HCT116 (cell line): Measurements from ENCODE around the gene TAOK3. TPM values are rescaled to one million over a fixed set of nuclear protein-coding genes. Genes with fewer than 3 reads are reported as not detected.

Experiments used
- ATAC-seq: fragments of 200-7000 bp; cut with Tn5 transposase; 2 replicates; pipeline ENCODE4 v1.9.1; 2020; ENCODE audit warnings: mild to moderate bottlenecking, moderate library complexity
- BruUV-seq: library from RNA; stranded (reverse); fragments of 400-500 nt; replicated peaks from 2 replicates; lab custom pipeline; 2021; lab: Mats Ljungman, UMichigan
- CTCF ChIA-PET: fragments of 300-600 bp; sonication (Branson Sonifier 250); formaldehyde crosslinking; loops from one replicate; lab custom pipeline; 2021; ENCODE audit warnings: antibody characterized with exemption; lab: Charles Lee
- POLR2A ChIA-PET: fragments of 300-600, 350-600 bp; sonication (Branson Sonifier 250); formaldehyde crosslinking; loops from one replicate; lab custom pipeline; 2021; ENCODE audit warnings: antibody characterized with exemption; lab: Charles Lee
- RAD21 ChIA-PET, 2 experiments: fragments of 300-600 bp; sonication (Branson Sonifier 250); formaldehyde crosslinking; loops; one replicate each; lab custom pipeline; 2023; ENCODE audit warnings: low total read pairs in 2 of 2; ENCODE audit not compliant: uncharacterized antibody in 2 of 2, unreplicated experiment in 2 of 2, low non-redundant PET in 1 of 2; lab: Charles Lee
- DNase-seq: peaks from one replicate; pipeline ENCODE4 v3.0.0-alpha.2; 2010; ENCODE audit warnings: low read depth, low spot score
- H2AFZ ChIP-seq: fragments of 200-600 bp; shearing (Covaris generic), sonication (generic); 2 replicates; pipeline ENCODE4 v1.6.1; 2017; ENCODE audit warnings: low read depth, mixed run types, mixed read lengths, antibody characterized with exemption, low read length; ENCODE audit not compliant: poor library complexity, severe bottlenecking
- H3K27ac ChIP-seq: 2 replicates; pipeline ENCODE4 v1.5.1; 2012; ENCODE audit warnings: low read depth, low read length
- H3K27me3 ChIP-seq: fragments of 200-600 bp; sonication (generic); 2 replicates; pipeline ENCODE4 v1.6.1; 2016; ENCODE audit warnings: mixed run types, low read length, mixed read lengths; ENCODE audit not compliant: insufficient read depth
- H3K36me3 ChIP-seq, 2 experiments: fragments of 200-500 bp in 1 of 2; fragments of 200-600 bp in 1 of 2; sonication (Bioruptor generic) in 1 of 2; sonication (generic) in 1 of 2; 2 replicates each; pipeline versions ENCODE4 v1.5.1 to v1.6.1; 2014 to 2016; ENCODE audit warnings: low read length in 2 of 2, inconsistent platforms in 1 of 2, mixed read lengths in 1 of 2, mixed run types in 1 of 2; ENCODE audit not compliant: insufficient read depth in 2 of 2, control insufficient read depth in 1 of 2
- H3K4me1 ChIP-seq, 2 experiments: fragments of 200-600 bp in 1 of 2; sonication (generic) in 1 of 2; 2 replicates each; pipeline versions ENCODE4 v1.5.1 to v1.6.1; 2012 to 2017; ENCODE audit warnings: low read length in 2 of 2, inconsistent platforms in 1 of 2, mild to moderate bottlenecking in 1 of 2, mixed read lengths in 1 of 2, mixed run types in 1 of 2, moderate library complexity in 1 of 2; ENCODE audit not compliant: insufficient read depth in 2 of 2, control insufficient read depth in 1 of 2
- H3K4me2 ChIP-seq: fragments of 200-600 bp; sonication (generic); 2 replicates; pipeline ENCODE4 v1.6.1; 2017; ENCODE audit warnings: mixed run types, low read length, mixed read lengths
- H3K4me3 ChIP-seq, 2 experiments: fragments of 200-600 bp in 1 of 2; sonication (generic) in 1 of 2; replicated peaks in 1 of 2; 2 replicates each; pipeline ENCODE4 v1.5.1; 2011 to 2016; ENCODE audit warnings: low read length in 2 of 2, control low read depth in 1 of 2, low read depth in 1 of 2, mild to moderate bottlenecking in 1 of 2, mixed read lengths in 1 of 2, mixed run types in 1 of 2
- H3K79me2 ChIP-seq: fragments of 200-600 bp; sonication (generic); 2 replicates; pipeline ENCODE4 v1.6.1; 2017; ENCODE audit warnings: mild to moderate bottlenecking, mixed run types, low read length, moderate library complexity, mixed read lengths; ENCODE audit not compliant: insufficient read depth
- H3K9ac ChIP-seq: fragments of 200-600 bp; sonication (generic); 2 replicates; pipeline ENCODE4 v1.6.1; 2016; ENCODE audit warnings: low read length, mixed read lengths
- H3K9me2 ChIP-seq: fragments of 200-600 bp; sonication (generic), shearing (Covaris generic); 2 replicates; pipeline ENCODE4 v1.6.1; 2017; ENCODE audit warnings: mixed run types, mild to moderate bottlenecking, moderate library complexity; ENCODE audit not compliant: insufficient read depth
- H3K9me3 ChIP-seq, 2 experiments: fragments of 200-500 bp in 1 of 2; fragments of 200-600 bp in 1 of 2; sonication (Bioruptor generic) in 1 of 2; sonication (generic) in 1 of 2; 2 replicates each; pipeline ENCODE4 v1.6.1; 2014 to 2017; ENCODE audit warnings: low read length in 2 of 2, mixed read lengths in 2 of 2, inconsistent platforms in 1 of 2, low read depth in 1 of 2, mild to moderate bottlenecking in 1 of 2, mixed run types in 1 of 2, moderate library complexity in 1 of 2; ENCODE audit not compliant: control insufficient read depth in 1 of 2, insufficient read depth in 1 of 2
- H4K20me1 ChIP-seq: fragments of 200-600 bp; sonication (generic), shearing (Covaris generic); 2 replicates; pipeline ENCODE4 v1.6.1; 2017; ENCODE audit warnings: mixed run types, mild to moderate bottlenecking, moderate library complexity; ENCODE audit not compliant: insufficient read depth
- CBX3 ChIP-seq: IDR thresholded peaks from 2 replicates; pipeline ENCODE4 v1.6.1; 2012; ENCODE audit warnings: low read depth
- CEBPB ChIP-seq: IDR thresholded peaks from 2 replicates; pipeline ENCODE4 v1.6.1; 2012; ENCODE audit warnings: low read depth
- EGR1 ChIP-seq: IDR thresholded peaks from 2 replicates; pipeline ENCODE4 v1.6.1; 2012; ENCODE audit warnings: low read depth
- EZH2phosphoT487 ChIP-seq: fragments of 200-600 bp; IDR thresholded peaks from 2 replicates; pipeline ENCODE4 v1.6.1; 2018; ENCODE audit warnings: antibody characterized with exemption, borderline replicate concordance
- FOSL1 ChIP-seq: IDR thresholded peaks from 2 replicates; pipeline ENCODE4 v1.6.1; 2012; ENCODE audit warnings: low read depth
- JUND ChIP-seq: IDR thresholded peaks from 2 replicates; pipeline ENCODE4 v1.6.1; 2012
- RAD21 ChIP-seq: IDR thresholded peaks from 2 replicates; pipeline ENCODE4 v1.6.1; 2012; ENCODE audit warnings: low read depth, mild to moderate bottlenecking
- SIN3A ChIP-seq: IDR thresholded peaks from 2 replicates; pipeline ENCODE4 v1.6.1; 2012; ENCODE audit warnings: low read depth
- TCF7L2 ChIP-seq: IDR thresholded peaks from 2 replicates; pipeline ENCODE4 v1.7.0; 2011; ENCODE audit warnings: borderline replicate concordance, inconsistent platforms; ENCODE audit not compliant: insufficient read depth, insufficient read length; ENCODE audit errors: extremely low read depth
- YY1 ChIP-seq: IDR thresholded peaks from 2 replicates; pipeline ENCODE4 v1.6.1; 2011; ENCODE audit warnings: low read length, low read depth, moderate library complexity, mild to moderate bottlenecking; ENCODE audit not compliant: insufficient replicate concordance; ENCODE audit errors: extremely low read depth
- ZFX ChIP-seq: fragments of 450-650 bp; IDR thresholded peaks from 2 replicates; pipeline ENCODE4 v1.6.1; 2017
- intact Hi-C: fragments of 100-400 bp; cut with micrococcal nuclease; formaldehyde crosslinking; loops from 2 replicates; pipeline ENCODE4 v1.10.0; 2022
- total RNA-seq: library from RNA; stranded (reverse); gene quantifications from one replicate; pipeline ENCODE4 v1.2.1, GENCODE V29; 2021; ENCODE audit not compliant: unreplicated experiment
- TF ChIP-seq, protein P1 (sequence below): IDR thresholded peaks from 2 replicates; pipeline ENCODE4 v1.6.1; 2011; ENCODE audit warnings: mild to moderate bottlenecking, low read length, moderate library complexity; ENCODE audit not compliant: insufficient replicate concordance; ENCODE audit errors: extremely low read depth
- TF ChIP-seq, protein P2 (sequence below): IDR thresholded peaks from 2 replicates; pipeline ENCODE4 v1.6.1; 2012

The TAOK3 gene
- total RNA-seq, 1 experiment from 2014 or later: 10.5 TPM

- Histone ChIP-seq H3K27me3 (no peaks in the 10 kb centered on the region), H3K79me2 (no peaks in the 10 kb centered on the region), H3K9me3 (no peaks in the 10 kb centered on the region), H3K9me2 (no peaks in the 10 kb centered on the region), H3K4me1 (no peaks in the 10 kb centered on the region), H4K20me1 (no peaks in the 10 kb centered on the region), H2AFZ (no peak overlapping the region), H3K9ac (no peak overlapping the region), H3K4me3 (no peak overlapping the region), H3K27ac (no peak overlapping the region), H3K4me2 (no peak overlapping the region), H3K36me3 (no peaks in the 10 kb centered on the region)
- ATAC-seq (no peak), DNase-seq (no peak)
- intact Hi-C loops: no loop called here
- BruUV-seq: no TSS peak
- POLR2A ChIA-PET: no interaction called here
- RAD21 ChIA-PET: no interaction called here
- CTCF ChIA-PET: interaction anchor here (2.4 kb wide), 1 partner anchor 188 kb away, joined by 6 read pairs; no protein-coding TSS in a partner anchor
- no peak for TF ChIP-seq JUND
- no peak for TF ChIP-seq CEBPB
- TF ChIP-seq FOSL1: no peak
- TF ChIP-seq SIN3A: no peak
- no peak for TF ChIP-seq TCF7L2
Observed at GRCh38 chr12:118189741-118190191, 182.9 kb downstream of the TAOK3 start.

- CTCF ChIA-PET: interaction anchor here (2.4 kb wide), 1 partner anchor 189 kb away, joined by 6 read pairs; no protein-coding TSS in a partner anchor
- no peaks in the 10 kb centered on the region for H3K36me3 ChIP-seq
- H3K79me2 ChIP-seq: no peaks in the 10 kb centered on the region
- no peaks in the 10 kb centered on the region for H4K20me1 ChIP-seq
- no peaks in the 10 kb centered on the region for H3K9me3 ChIP-seq
- no TSS peak for BruUV-seq
- no peaks in the 10 kb centered on the region for H3K9me2 ChIP-seq
- H3K9ac ChIP-seq: no peak overlapping the region
- POLR2A ChIA-PET: no interaction called here
- no peak for TF ChIP-seq RAD21
- no peak for TF ChIP-seq YY1
- no peak for TF ChIP-seq CBX3
- TF ChIP-seq ZFX: no peak
- TF ChIP-seq EGR1: no peak
- no peak for TF ChIP-seq JUND
- no peak for TF ChIP-seq EZH2phosphoT487
- TF ChIP-seq, protein P1, sequence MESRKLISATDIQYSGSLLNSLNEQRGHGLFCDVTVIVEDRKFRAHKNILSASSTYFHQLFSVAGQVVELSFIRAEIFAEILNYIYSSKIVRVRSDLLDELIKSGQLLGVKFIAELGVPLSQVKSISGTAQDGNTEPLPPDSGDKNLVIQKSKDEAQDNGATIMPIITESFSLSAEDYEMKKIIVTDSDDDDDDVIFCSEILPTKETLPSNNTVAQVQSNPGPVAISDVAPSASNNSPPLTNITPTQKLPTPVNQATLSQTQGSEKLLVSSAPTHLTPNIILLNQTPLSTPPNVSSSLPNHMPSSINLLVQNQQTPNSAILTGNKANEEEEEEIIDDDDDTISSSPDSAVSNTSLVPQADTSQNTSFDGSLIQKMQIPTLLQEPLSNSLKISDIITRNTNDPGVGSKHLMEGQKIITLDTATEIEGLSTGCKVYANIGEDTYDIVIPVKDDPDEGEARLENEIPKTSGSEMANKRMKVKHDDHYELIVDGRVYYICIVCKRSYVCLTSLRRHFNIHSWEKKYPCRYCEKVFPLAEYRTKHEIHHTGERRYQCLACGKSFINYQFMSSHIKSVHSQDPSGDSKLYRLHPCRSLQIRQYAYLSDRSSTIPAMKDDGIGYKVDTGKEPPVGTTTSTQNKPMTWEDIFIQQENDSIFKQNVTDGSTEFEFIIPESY: no peak
- TF ChIP-seq, protein P2, sequence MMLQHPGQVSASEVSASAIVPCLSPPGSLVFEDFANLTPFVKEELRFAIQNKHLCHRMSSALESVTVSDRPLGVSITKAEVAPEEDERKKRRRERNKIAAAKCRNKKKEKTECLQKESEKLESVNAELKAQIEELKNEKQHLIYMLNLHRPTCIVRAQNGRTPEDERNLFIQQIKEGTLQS: no peak
- TF ChIP-seq, all 23 proteins: peak for 0
- DNase-seq: no peak
- RAD21 ChIA-PET: no interaction called here
- H3K4me1 ChIP-seq: no peaks in the 10 kb centered on the region
- no peak overlapping the region for H3K4me2 ChIP-seq
- no peak for ATAC-seq
- H3K27me3 ChIP-seq: no peaks in the 10 kb centered on the region
- H2AFZ ChIP-seq: no peak overlapping the region
- no peak overlapping the region for H3K27ac ChIP-seq
- intact Hi-C loops: no loop called here
- no peak overlapping the region for H3K4me3 ChIP-seq
Observed at GRCh38 chr12:118188690-118189371, 183.9 kb downstream of the TAOK3 start.
